Panc1 (cell line): ENCODE measurements around the gene OSGIN1. TPM values are rescaled to one million over a fixed set of nuclear protein-coding genes. Genes with fewer than 3 reads are reported as not detected.

Experiments used
- ATAC-seq: fragments of 200-7000 bp; cut with Tn5 transposase; 2 replicates; pipeline ENCODE4 v1.9.1; 2020; ENCODE audit warnings: mild to moderate bottlenecking, moderate library complexity
- BruUV-seq: library from RNA; stranded (reverse); fragments of 400-500 nt; replicated peaks from 2 replicates; lab custom pipeline; 2021; lab: Mats Ljungman, UMichigan
- CTCF ChIA-PET: fragments of 300-600 bp; sonication (Branson Sonifier 250); formaldehyde crosslinking; loops from one replicate; lab custom pipeline; 2022; ENCODE audit warnings: antibody characterized with exemption; lab: Charles Lee
- POLR2A ChIA-PET: fragments of 300-600 bp; sonication (Branson Sonifier 250); formaldehyde crosslinking; loops from one replicate; lab custom pipeline; 2022; ENCODE audit warnings: antibody characterized with exemption; lab: Charles Lee
- DNase-seq: peaks from one replicate; pipeline ENCODE4 v3.0.0-alpha.2; 2010; ENCODE audit warnings: low read depth, low spot score
- H3K27ac ChIP-seq: 2 replicates; pipeline ENCODE4 v1.5.1; 2011; ENCODE audit warnings: mild to moderate bottlenecking, low read length, inconsistent platforms
- H3K27me3 ChIP-seq: fragments of 200-500 bp; sonication (Bioruptor generic); 2 replicates; pipeline ENCODE4 v1.6.0; 2014; ENCODE audit warnings: low read length, inconsistent platforms; ENCODE audit not compliant: control insufficient read depth, insufficient read depth
- H3K36me3 ChIP-seq: fragments of 200-500 bp; sonication (Bioruptor generic); 2 replicates; pipeline ENCODE4 v1.5.1; 2014; ENCODE audit warnings: inconsistent platforms, mild to moderate bottlenecking, low read length, moderate library complexity; ENCODE audit not compliant: control insufficient read depth, insufficient read depth
- H3K4me1 ChIP-seq: 2 replicates; pipeline ENCODE4 v1.5.1; 2011; ENCODE audit warnings: inconsistent platforms, mild to moderate bottlenecking, low read length, moderate library complexity; ENCODE audit not compliant: control insufficient read depth, insufficient read depth
- H3K4me3 ChIP-seq, 2 experiments: 2 replicates each; pipeline ENCODE4 v1.5.1; 2011 to 2012; ENCODE audit warnings: low read depth in 2 of 2, low read length in 2 of 2, mild to moderate bottlenecking in 2 of 2, inconsistent platforms in 1 of 2, moderate library complexity in 1 of 2
- H3K9me3 ChIP-seq: fragments of 200-500 bp; sonication (Bioruptor generic); 2 replicates; pipeline ENCODE4 v1.5.1; 2014; ENCODE audit warnings: low read depth, mild to moderate bottlenecking, inconsistent platforms, low read length, moderate library complexity; ENCODE audit not compliant: control insufficient read depth, insufficient read depth
- POLR2AphosphoS5 ChIP-seq: IDR thresholded peaks from 2 replicates; pipeline ENCODE4 v1.6.1; 2012; ENCODE audit warnings: mild to moderate bottlenecking, low read depth, low read length, moderate library complexity
- SIN3A ChIP-seq: IDR thresholded peaks from 2 replicates; pipeline ENCODE4 v1.6.1; 2012; ENCODE audit warnings: low read depth, mild to moderate bottlenecking, low read length, moderate library complexity, borderline replicate concordance; ENCODE audit not compliant: insufficient read depth
- TCF7L2 ChIP-seq: IDR thresholded peaks from 2 replicates; pipeline ENCODE4 v1.6.1; 2011; ENCODE audit warnings: mild to moderate bottlenecking, low read depth, low read length, inconsistent platforms
- in situ Hi-C: cut with HindIII; loops from 2 replicates; pipeline ENCODE4 v1.10.0; 2016; ENCODE audit warnings: low sequenced_read_pairs, low pct_unique_long_range_greater_than_20kb
- intact Hi-C: fragments of 100-400 bp; cut with micrococcal nuclease; formaldehyde crosslinking; loops from one replicate; pipeline ENCODE4 v1.10.0; 2022; ENCODE audit not compliant: unreplicated experiment
- total RNA-seq: library from RNA; stranded (reverse); gene quantifications from one replicate; pipeline ENCODE4 v1.2.1, GENCODE V29; 2021; ENCODE audit not compliant: unreplicated experiment
- TF ChIP-seq, protein P1 (sequence below): fragments of 450-650 bp; IDR thresholded peaks from 2 replicates; pipeline ENCODE4 v1.5.1; 2017; ENCODE audit warnings: mild to moderate bottlenecking
- TF ChIP-seq, protein P2 (sequence below), 2 experiments: IDR thresholded peaks; 2 replicates each; pipeline ENCODE4 v1.6.1; 2011 to 2012; ENCODE audit warnings: low read depth in 2 of 2, control low read depth in 1 of 2, low read length in 1 of 2, mild to moderate bottlenecking in 1 of 2, moderate library complexity in 1 of 2; ENCODE audit not compliant: insufficient read depth in 1 of 2

OSGIN1 gene
- total RNA-seq, 1 experiment from 2014 or later, result 4.9 TPM

DNA sequence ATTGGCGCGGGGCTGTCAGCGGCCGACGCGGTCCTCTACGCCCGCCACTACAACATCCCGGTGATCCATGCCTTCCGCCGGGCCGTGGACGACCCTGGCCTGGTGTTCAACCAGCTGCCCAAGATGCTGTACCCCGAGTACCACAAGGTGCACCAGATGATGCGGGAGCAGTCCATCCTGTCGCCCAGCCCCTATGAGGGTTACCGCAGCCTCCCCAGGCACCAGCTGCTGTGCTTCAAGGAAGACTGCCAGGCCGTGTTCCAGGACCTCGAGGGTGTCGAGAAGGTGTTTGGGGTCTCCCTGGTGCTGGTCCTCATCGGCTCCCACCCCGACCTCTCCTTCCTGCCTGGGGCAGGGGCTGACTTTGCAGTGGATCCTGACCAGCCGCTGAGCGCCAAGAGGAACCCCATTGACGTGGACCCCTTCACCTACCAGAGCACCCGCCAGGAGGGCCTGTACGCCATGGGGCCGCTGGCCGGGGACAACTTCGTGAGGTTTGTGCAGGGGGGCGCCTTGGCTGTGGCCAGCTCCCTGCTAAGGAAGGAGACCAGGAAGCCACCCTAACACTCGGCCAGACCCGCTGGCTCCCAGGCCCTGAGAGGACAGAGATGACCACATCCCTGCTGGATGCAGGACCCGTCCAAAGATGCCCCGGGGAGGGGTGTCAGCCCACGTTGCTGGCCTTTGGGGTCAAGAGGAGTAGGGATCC, 12.6 kb downstream of the OSGIN1 start:
- ATAC-seq (no peak), DNase-seq (no peak)
- TF ChIP-seq, protein P1, sequence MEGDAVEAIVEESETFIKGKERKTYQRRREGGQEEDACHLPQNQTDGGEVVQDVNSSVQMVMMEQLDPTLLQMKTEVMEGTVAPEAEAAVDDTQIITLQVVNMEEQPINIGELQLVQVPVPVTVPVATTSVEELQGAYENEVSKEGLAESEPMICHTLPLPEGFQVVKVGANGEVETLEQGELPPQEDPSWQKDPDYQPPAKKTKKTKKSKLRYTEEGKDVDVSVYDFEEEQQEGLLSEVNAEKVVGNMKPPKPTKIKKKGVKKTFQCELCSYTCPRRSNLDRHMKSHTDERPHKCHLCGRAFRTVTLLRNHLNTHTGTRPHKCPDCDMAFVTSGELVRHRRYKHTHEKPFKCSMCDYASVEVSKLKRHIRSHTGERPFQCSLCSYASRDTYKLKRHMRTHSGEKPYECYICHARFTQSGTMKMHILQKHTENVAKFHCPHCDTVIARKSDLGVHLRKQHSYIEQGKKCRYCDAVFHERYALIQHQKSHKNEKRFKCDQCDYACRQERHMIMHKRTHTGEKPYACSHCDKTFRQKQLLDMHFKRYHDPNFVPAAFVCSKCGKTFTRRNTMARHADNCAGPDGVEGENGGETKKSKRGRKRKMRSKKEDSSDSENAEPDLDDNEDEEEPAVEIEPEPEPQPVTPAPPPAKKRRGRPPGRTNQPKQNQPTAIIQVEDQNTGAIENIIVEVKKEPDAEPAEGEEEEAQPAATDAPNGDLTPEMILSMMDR, result no peak
- no peak for TF ChIP-seq SIN3A
- in situ Hi-C loops (no loop called here), intact Hi-C loops (no loop called here)
- Histone ChIP-seq H3K9me3 (no peaks in the 10 kb centered on the region), H3K36me3 (no peaks in the 10 kb centered on the region), H3K27ac (no peak overlapping the region), H3K27me3 (no peaks in the 10 kb centered on the region), H3K4me1 (no peaks in the 10 kb centered on the region), H3K4me3 (no peak overlapping the region)
- no TSS peak for BruUV-seq
- ChIA-PET CTCF (no interaction called here), POLR2A (no interaction called here)

DNA sequence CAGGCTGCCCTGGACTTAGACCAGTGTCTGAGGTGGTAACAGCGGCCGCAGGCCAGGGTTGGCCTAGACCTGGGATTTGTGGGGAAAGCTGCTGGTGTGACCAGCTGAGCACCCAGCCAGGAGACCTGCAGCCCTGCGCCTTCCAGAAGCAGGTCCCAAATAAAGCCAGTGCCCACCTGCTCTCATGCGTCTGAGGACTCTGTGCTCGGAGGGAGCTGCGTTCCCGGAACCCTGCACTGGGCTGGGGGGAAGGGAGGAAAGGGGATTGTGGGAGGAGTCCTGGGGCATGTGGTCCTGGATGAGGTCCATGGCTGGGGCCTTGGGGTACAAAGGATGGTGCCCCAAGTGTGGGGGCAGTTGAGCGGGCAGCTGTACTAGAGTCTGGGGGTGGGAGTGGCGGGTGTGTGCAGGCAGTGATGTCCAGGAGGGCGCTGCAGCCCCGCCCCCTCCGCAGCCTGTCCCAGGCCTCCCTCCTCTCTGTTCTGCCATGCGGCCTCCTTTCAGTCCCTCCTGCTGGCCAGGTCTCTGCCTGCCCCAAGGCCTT, 13.2 kb downstream of the OSGIN1 start:
- Histone ChIP-seq H3K9me3 (no peaks in the 10 kb centered on the region), H3K36me3 (no peaks in the 10 kb centered on the region), H3K27ac (no peak overlapping the region), H3K4me3 (no peak overlapping the region), H3K27me3 (no peaks in the 10 kb centered on the region), H3K4me1 (no peaks in the 10 kb centered on the region)
- TF ChIP-seq TCF7L2, result no peak
- TF ChIP-seq, protein P2, sequence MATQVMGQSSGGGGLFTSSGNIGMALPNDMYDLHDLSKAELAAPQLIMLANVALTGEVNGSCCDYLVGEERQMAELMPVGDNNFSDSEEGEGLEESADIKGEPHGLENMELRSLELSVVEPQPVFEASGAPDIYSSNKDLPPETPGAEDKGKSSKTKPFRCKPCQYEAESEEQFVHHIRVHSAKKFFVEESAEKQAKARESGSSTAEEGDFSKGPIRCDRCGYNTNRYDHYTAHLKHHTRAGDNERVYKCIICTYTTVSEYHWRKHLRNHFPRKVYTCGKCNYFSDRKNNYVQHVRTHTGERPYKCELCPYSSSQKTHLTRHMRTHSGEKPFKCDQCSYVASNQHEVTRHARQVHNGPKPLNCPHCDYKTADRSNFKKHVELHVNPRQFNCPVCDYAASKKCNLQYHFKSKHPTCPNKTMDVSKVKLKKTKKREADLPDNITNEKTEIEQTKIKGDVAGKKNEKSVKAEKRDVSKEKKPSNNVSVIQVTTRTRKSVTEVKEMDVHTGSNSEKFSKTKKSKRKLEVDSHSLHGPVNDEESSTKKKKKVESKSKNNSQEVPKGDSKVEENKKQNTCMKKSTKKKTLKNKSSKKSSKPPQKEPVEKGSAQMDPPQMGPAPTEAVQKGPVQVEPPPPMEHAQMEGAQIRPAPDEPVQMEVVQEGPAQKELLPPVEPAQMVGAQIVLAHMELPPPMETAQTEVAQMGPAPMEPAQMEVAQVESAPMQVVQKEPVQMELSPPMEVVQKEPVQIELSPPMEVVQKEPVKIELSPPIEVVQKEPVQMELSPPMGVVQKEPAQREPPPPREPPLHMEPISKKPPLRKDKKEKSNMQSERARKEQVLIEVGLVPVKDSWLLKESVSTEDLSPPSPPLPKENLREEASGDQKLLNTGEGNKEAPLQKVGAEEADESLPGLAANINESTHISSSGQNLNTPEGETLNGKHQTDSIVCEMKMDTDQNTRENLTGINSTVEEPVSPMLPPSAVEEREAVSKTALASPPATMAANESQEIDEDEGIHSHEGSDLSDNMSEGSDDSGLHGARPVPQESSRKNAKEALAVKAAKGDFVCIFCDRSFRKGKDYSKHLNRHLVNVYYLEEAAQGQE (IDR thresholded peaks at IDR 0.05; ENCODE audit: insufficient read depth in 1 of 2, low read depth in 2 of 2, low read length in 1 of 2), result no peak
- no peak for TF ChIP-seq POLR2AphosphoS5
- TF ChIP-seq SIN3A, result no peak
- TF ChIP-seq, protein P1, result no peak
- ATAC-seq, result no peak
- POLR2A ChIA-PET, result no interaction called here
- intact Hi-C loops, result no loop called here
- no peak for DNase-seq
- no TSS peak for BruUV-seq
- in situ Hi-C loops, result no loop called here
- CTCF ChIA-PET, result no interaction called here
